Left lung (tissue), 10 donors: ENCODE data around the gene PLXNA2. TPM values are rescaled to one million over a fixed set of nuclear protein-coding genes. Genes with fewer than 3 reads are reported as not detected.
A peak's percentile ranks its signal among the peaks of the same experiment; 100 is the strongest.

Experiments used
- ATAC-seq: fragments of 200-7000 bp; cut with Tn5 transposase; one replicate; pipeline ENCODE4 v1.9.1; 2020; ENCODE audit warnings: moderate library complexity
- DNase-seq, 4 donors: peaks; one replicate each; pipeline ENCODE4 v3.0.0-alpha.2; 2013 to 2020
- H3K27ac ChIP-seq, 2 donors: fragments of 200-600 bp; sonication (generic) in 1 of 2; one replicate each; pipeline versions ENCODE4 v1.5.0 to v1.8.0; 2020 to 2021
- H3K27me3 ChIP-seq, 2 donors: fragments of 200-600 bp; sonication (generic) in 1 of 2; one replicate each; pipeline versions ENCODE4 v1.5.0 to v1.8.0; 2020 to 2021
- H3K36me3 ChIP-seq, 2 donors: fragments of 200-600 bp; sonication (generic) in 1 of 2; one replicate each; pipeline versions ENCODE4 v1.5.0 to v1.8.0; 2020 to 2021
- H3K4me1 ChIP-seq, 2 donors: fragments of 200-600 bp; one replicate each; pipeline ENCODE4 v1.8.0; 2021
- H3K4me3 ChIP-seq, 2 donors: fragments of 200-600 bp; sonication (generic) in 1 of 2; one replicate each; pipeline versions ENCODE4 v1.5.0 to v1.8.0; 2020 to 2021; ENCODE audit warnings: mild to moderate bottlenecking in 1 of 2
- H3K9me3 ChIP-seq, 2 donors: fragments of 200-600 bp; sonication (generic) in 1 of 2; one replicate each; pipeline versions ENCODE4 v1.5.0 to v1.8.0; 2020 to 2021
- CTCF ChIP-seq, 2 donors: fragments of 200-600 bp; sonication (generic) in 1 of 2; IDR thresholded peaks; one replicate each; pipeline versions ENCODE4 v1.5.0 to v1.8.0; 2021; ENCODE audit warnings: antibody characterized with exemption in 2 of 2
- intact Hi-C, 2 donors: fragments of 100-400 bp; cut with DNase I; formaldehyde crosslinking; loops; one replicate each; pipeline versions ENCODE4 v1.11.2 to v1.14.2; 2022
- polyA plus RNA-seq, 6 donors: library from polyadenylated mRNA; unstranded; fragments of 120-200 nt; gene quantifications; one replicate each; pipeline ENCODE4 v1.2.1, GENCODE V29; 2013; ENCODE audit not compliant: insufficient read length in 6 of 6
- total RNA-seq, 2 donors: library from RNA; stranded (reverse); fragmentation: NEBNext Ultra II Directional; extraction: Animal tissue kit (Norgen Biotek cat#: 25700); gene quantifications; one replicate each; pipeline ENCODE4 v1.2.1, GENCODE V29; 2021
- donor health status: DM: no; HTN: yes; CAD: no.
- donor health status: DM: no; HTN: no; CAD: no.

PLXNA2 gene
- total and polyA plus RNA-seq, 8 donors, result 21.4 to 92.8 (median 34.0) TPM

GRCh38 chr1:208178091-208178529 lies 66.1 kb downstream of the PLXNA2 start:
- peak in 2 of 4 donors; percentile 66 to 68 for DNase-seq
- no peak overlapping the region for H3K4me3 ChIP-seq
- no peaks in the 10 kb centered on the region for H3K9me3 ChIP-seq
- peak; percentile 79 for ATAC-seq
- TF ChIP-seq CTCF (IDR thresholded peaks at IDR 0.05), result no peak
- intact Hi-C loops, result no loop called here
- H3K27me3 ChIP-seq, result no peaks in the 10 kb centered on the region
- peaks cover 25 to 54% of the 10 kb centered on the region in 2 donors for H3K4me1 ChIP-seq
- H3K27ac ChIP-seq, result peak overlapping the region; percentile 29 to 53
- H3K36me3 ChIP-seq, result no peaks in the 10 kb centered on the region

- H3K36me3 ChIP-seq, result no peaks in the 10 kb centered on the region
- DNase-seq, result peak in 1 of 4 donors; percentile 57
- intact Hi-C loops, result no loop called here
- no peaks in the 10 kb centered on the region for H3K27me3 ChIP-seq
- peaks cover 25 to 49% of the 10 kb centered on the region in 2 donors for H3K4me1 ChIP-seq
- TF ChIP-seq CTCF (IDR thresholded peaks at IDR 0.05), result no peak
- H3K27ac ChIP-seq, result peak overlapping the region; percentile 29 to 53
- H3K4me3 ChIP-seq, result no peak overlapping the region
- H3K9me3 ChIP-seq, result no peaks in the 10 kb centered on the region
- ATAC-seq, result peak; percentile 67
Measured at GRCh38 chr1:208177656-208178055, 66.5 kb downstream of the PLXNA2 start.

- DNase-seq, result no peak
- no peak overlapping the region for H3K4me3 ChIP-seq
- peaks cover 25 to 43% of the 10 kb centered on the region in 2 donors for H3K4me1 ChIP-seq
- H3K27ac ChIP-seq, result no peak overlapping the region
- intact Hi-C loops, result no loop called here
- ATAC-seq, result no peak
- no peaks in the 10 kb centered on the region for H3K9me3 ChIP-seq
- no peaks in the 10 kb centered on the region for H3K36me3 ChIP-seq
- TF ChIP-seq CTCF (IDR thresholded peaks at IDR 0.05), result no peak
- H3K27me3 ChIP-seq, result no peaks in the 10 kb centered on the region
Measured at GRCh38 chr1:208176649-208177048, 67.5 kb downstream of the PLXNA2 start.

GRCh38 chr1:208175508-208175895 lies 68.7 kb downstream of the PLXNA2 start:
- DNase-seq (no peak), ATAC-seq (no peak)
- H3K27me3 ChIP-seq, result no peaks in the 10 kb centered on the region
- no peak overlapping the region for H3K27ac ChIP-seq
- H3K4me3 ChIP-seq, result no peak overlapping the region
- TF ChIP-seq CTCF (IDR thresholded peaks at IDR 0.05), result no peak
- H3K4me1 ChIP-seq, result peaks cover 16 to 34% of the 10 kb centered on the region in 2 donors
- H3K36me3 ChIP-seq, result no peaks in the 10 kb centered on the region
- H3K9me3 ChIP-seq, result no peaks in the 10 kb centered on the region
- intact Hi-C loops, result no loop called here

- peak overlapping the region in 1 of 2 donors; percentile 5 for H3K27ac ChIP-seq
- peaks cover 10 to 29% of the 10 kb centered on the region in 2 donors for H3K4me1 ChIP-seq
- TF ChIP-seq CTCF (IDR thresholded peaks at IDR 0.05), result no peak
- intact Hi-C loops, result no loop called here
- ATAC-seq, result no peak
- H3K4me3 ChIP-seq, result no peak overlapping the region
- no peaks in the 10 kb centered on the region for H3K36me3 ChIP-seq
- H3K9me3 ChIP-seq, result no peaks in the 10 kb centered on the region
- DNase-seq, result no peak
- H3K27me3 ChIP-seq, result no peaks in the 10 kb centered on the region
Measured at GRCh38 chr1:208174731-208175507, 69.3 kb downstream of the PLXNA2 start.
